ENCODE measurements around the gene GH2.
A peak's percentile ranks its signal among the peaks of the same experiment; 100 is the strongest.
"Not testable (repeated sequence)": the region's sequence is repeated elsewhere in the genome, so short reads cannot be mapped to it uniquely, and the experiment has no call there.

The GH2 gene

GRCh38 chr17:63910096-63910495 is 28.4 kb upstream of the GH2 start:
- no peak for DNase-seq

DNA sequence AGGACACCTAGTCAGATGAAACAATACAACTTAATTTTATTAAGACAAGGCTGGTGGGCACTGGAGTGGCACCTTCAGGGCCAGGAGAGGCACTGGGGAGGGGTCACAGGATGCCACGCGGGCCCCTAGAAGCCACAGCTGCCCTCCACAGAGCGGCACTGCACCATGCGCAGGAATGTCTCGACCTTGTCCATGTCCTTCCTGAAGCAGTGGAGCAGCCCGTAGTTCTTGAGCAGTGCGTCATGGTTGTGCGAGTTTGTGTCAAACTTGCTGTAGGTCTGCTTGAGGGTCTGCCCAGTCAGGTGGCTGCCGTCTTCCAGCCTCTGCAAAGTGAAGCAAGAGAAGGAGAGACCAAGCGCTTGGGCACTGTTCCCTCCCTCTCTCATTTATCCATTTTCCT is 27.8 kb upstream of the GH2 start:
- not testable (repeated sequence) for DNase-seq

DNA sequence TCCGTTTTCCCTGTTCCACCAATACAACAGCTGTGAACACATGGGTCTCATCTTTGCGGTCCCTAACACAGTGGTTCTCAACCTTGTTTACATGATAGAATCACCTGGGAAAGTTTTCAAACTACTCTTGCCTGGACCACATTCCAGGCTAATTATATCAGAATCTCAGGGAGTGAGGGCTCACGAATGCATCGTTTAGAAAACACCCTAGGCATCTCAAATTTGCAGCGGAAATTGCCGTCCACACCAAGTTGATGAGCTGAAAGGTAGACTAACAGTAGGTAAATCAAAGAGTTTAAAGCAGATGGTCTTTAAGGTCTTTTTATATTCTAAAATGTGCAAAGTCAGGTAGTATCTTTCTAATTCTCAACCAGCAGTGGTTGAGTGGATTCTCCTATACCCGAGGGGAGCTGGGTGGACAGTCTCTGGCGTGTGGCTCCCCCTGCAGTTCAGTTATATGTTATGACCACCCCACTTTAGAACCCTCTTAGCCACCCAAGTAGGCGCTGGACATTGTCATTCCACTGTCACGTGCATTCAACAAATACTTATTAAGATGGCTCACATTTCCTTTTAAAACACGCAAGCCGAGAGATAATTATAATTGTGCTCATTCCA is 25.5 kb upstream of the GH2 start:
- DNase-seq = not testable (repeated sequence)

DNA sequence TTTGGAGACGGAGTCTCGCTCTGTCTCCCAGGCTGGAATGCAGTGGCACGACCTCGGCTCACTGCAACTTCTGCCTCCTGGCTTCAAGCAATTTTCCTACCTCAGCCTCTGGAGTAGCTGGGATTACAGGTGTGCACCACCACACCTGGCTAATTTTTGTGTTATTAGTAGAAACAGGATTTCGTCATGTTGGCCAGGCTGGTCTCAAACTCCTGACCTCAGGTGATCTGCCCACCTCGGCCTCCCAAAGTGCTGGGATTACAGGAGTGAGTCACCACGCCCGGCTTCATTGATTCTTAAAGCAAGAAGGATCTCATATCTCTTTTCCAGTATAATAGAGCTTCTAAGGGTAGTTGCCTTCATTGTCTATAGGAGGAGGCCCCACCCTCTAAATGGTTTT is 23.1 kb upstream of the GH2 start:
- DNase-seq = not testable (repeated sequence)

DNA sequence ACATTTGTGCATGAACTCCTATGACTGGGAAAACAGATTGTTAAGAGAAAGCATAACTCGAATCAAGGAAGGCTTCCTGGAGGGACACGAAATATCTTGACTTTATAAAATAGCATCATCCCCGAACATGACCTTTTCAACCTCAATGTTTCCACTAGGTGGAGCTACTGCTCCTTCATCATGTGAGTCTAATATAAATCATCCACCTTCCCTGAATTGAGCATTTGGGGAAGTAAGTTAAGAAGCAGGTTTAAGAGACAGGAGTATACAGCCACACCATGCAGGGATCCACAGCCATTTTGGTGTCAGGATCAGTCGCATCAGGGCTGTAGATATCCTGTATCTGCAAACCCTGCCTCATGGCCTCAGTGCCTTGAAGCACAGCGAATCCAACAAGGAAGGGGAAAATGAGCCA is 22.1 kb upstream of the GH2 start:
- not testable (repeated sequence) for DNase-seq

DNA sequence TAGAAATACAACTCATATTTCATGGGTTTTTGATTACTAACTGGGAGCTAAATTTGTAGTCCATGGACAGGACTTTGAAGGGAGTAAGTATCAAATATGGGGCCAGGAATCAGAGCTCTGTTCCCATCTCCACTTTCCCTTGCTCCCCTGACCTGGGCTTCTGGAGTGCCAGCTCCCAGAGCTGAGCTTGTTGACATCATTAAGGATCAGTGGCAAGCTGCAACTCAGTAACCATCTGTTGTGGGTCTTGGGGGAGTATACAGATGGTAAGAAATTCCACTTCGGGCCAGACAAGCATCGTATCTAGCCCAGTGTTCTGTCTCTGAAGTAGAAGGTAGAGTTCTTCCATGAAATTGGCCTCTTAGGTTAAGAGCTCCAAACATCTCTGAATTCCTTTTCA is 20.2 kb upstream of the GH2 start:
- DNase-seq = not testable (repeated sequence)

DNA sequence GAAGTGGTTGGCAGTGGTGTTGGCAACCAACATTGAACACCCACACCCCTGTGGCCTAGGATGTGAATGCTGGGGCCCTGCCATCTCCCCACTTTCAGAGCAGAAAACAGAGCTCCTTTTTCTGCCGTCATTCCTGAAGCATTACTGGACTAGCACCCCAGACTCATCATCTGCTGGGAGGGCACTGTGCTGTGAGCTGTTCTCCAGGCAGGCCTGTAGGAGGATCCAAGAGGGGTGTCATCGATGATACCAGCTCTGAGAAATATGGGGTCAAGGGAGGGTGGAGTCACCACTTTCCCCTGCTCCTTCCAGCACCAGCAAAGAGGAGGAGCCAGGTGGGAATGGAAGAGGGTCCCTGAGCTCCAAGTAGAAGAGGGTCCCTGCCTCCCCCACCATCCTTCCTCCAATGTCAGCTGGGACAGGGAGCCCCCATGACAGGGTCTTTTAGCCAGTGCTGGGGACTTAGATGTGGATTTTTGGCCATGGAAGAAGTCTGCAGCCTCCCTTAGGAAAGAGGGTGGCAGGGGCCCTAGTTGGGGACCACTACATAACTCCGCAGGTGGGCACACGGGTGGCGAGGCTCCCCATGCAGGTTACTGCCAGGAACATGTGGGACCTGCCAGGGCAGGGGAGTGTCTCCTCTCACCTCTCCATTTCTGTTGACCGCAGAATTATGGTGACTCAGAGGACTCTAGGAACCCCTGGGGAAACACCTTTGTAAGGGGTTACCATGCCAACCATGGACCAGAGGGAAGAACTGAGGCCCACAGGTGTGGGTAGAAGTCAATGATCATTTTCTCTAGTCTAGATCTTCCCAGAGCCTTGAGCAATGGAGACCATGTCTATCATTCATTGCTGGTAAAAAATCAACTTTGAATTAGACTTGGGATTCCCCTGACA is 17.4 kb upstream of the GH2 start:
- not testable (repeated sequence) for DNase-seq

GRCh38 chr17:63896524-63897354 is 15.0 kb upstream of the GH2 start, which contains the start of gene CSH1:
Gene CSH1 (minus strand): TSS chr17:63896574. CDS start chr17:63896511, 63 bp downstream.
- DNase-seq = not testable (repeated sequence)

- peak; percentile 38 for DNase-seq
Measured at GRCh38 chr17:63894821-63895220, 13.1 kb upstream of the GH2 start.

GRCh38 chr17:63894021-63894420 is 12.3 kb upstream of the GH2 start:
- DNase-seq = peak; percentile 38

GRCh38 chr17:63892316-63893037 is 10.7 kb upstream of the GH2 start:
- peak; percentile 5 for DNase-seq

DNA sequence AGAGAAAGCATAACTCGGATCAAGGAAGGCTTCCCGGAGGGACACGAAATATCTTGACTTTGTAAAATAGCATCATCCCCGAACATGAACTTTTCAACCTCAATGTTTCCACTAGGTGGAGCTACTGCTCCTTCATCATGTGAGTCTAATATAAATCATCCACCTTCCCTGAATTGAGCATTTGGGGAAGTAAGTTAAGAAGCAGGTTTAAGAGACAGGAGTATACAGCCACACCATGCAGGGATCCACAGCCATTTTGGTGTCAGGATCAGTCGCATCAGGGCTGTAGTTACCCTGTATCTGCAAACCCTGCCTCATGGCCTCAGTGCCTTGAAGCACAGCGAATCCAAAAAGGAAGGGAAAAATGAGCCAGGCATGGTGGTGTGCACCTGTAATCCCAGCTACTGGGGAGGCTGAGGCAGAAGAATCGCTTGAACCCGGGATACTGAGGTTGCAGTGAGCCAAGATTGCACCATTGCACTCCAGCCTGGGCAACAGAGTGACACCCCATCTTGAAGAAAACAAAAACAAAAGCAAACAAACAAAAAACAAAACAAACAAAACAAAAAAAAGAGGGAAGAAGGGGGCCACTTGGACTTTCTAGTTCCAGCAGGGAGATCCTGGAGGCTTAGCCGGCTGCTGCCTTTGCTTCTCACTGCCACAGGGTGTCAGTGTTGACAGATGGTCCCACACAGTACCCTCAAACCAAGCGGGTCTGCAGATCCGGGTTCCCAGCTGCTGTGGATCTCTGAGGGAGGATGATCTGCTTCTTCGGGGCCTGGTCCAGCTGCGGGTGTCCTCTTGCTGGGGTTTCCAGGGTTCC is 7.5 kb upstream of the GH2 start:
- DNase-seq = peak; percentile 54

DNA sequence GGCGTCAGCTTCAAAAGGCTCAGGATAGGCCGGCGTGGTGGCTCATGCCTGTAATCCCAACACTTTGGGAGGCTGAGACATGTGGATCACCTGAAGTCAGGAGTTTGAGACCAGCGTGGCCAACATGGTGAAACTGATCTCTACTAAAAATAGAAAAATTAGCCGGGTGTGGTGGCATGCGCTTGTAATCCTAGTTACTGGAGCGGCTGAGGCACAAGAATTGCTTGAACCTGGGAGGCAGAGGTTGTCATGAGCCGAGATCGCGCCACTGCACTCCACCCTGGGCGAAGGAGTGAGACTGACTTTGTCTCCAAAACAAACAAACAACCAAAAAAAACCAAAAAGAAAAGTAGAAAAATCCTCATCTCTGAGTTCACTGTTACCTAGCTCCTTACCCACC is 3.4 kb upstream of the GH2 start:
- peak; percentile 9 for DNase-seq

- not testable (repeated sequence) for DNase-seq
Measured at GRCh38 chr17:63882626-63883126, 932 bp upstream of the GH2 start.

DNA sequence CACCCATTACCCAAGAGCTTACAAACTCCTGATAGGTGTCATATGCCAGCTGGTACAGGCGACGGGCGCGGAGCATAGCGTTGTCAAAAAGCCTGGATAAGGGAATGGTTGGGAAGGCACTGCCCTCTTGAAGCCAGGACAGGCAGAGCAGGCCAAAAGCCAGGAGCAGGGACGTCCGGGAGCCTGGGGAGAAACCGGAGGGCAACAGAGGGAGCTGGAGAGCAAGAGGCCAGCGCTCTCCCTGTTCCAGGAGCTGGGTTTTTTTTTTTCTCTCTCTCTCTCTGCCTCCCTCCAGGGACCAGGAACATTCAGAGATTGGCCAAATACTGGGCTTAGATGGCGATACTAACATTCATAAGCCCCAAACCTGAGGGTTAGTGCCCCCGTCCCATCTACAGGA is 407 bp downstream of the GH2 start:
- not testable (repeated sequence) for DNase-seq

DNA sequence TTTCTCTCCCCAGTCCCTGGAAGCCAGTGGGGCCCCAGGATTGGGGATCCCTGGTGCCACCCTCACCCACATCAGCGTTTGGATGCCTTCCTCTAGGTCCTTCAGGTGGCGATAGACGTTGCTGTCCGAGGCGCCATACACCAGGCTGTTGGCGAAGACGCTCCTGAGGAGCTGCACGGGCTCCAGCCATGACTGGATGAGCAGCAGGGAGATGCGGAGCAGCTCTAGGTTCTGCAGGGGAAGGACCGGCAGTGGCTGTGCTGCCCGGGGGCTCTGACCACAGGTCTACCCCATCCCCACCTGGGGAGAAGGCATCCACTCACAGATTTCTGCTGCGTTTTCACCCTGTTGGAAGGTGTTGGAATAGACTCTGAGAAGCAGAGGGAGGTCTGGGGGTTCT is 1.0 kb downstream of the GH2 start:
- DNase-seq = no peak

DNA sequence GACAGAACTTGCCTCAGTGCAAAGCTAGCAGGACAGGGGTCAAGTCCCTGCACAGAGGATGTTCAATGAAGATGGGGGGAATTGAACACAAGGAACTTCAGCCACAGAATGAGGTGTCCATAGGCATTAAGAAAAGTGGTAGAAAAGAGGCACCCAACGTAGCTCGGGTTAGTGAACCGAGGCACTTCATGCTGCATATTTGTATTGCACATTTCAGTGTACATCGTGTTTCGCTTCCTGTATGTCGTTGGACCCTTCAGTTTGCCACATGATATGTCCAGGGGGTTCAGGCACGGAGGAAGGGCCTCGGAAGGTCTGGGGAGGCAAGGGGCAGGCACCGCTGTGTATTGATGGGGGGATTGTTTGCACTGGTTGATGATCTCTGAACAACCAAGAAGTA is 3.3 kb downstream of the GH2 start:
- not testable (repeated sequence) for DNase-seq

GRCh38 chr17:63874693-63875092 is 7.1 kb downstream of the GH2 start:
- not testable (repeated sequence) for DNase-seq

DNA sequence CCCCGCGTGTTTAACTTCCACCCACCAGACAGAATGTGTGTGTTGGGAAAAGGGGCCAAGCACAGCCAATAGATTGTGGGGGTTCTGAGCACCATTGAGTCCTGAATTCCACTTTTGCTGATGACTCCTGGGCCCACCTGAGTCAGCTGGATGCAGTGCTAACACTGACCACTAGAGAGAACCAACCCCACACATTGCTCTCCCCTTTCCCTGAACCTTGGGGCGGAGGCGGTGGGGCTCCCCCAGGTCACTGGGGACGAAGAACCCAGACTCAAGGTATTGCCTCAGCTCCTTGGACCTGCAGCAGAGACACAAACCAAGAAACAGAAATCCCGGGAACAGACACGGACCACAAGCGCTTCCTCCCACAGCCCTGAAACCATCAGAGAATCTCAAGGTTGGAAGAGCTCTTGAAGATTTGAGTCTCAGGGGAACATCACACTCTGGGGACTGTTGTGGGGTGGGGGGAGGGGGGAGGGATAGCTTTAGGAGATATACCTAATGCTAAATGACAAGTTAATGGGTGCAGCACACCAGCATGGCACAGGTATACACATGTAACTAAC is 7.6 kb downstream of the GH2 start:
- not testable (repeated sequence) for DNase-seq

DNA sequence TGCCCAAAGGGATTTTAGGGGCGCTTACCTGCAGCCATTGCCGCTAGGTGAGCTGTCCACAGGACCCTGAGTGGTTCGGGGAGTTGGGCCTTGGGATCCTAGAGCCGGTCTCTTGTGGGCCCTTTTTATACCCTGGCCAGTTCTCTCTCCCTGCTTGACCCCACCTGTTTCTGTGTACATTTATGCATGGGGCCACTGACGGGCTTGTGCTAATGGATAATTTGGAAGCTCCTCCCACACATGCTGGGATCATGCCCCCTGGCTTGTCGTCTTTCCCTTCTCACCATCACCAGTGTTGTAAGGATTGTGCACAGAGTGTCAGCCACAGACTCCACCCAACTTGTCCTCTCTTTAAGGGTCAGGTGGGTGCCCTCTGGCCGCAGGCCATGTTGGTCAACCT is 8.2 kb downstream of the GH2 start, which contains the start of gene CSH2:
Gene CSH2 (minus strand): TSS at position 101 of the 400 bp plus-strand sequence. CDS start 63 bp downstream, at position 38.
- DNase-seq = not testable (repeated sequence)

Data from activated CD8-positive, alpha-beta memory T cell treated with anti-CD3 and anti-CD28 coated beads for 24 hours (primary cell).